Nephron progenitor cell (in vitro differentiated cells): ENCODE results near the gene ACAD9.
A peak's percentile ranks its signal among the peaks of the same experiment; 100 is the strongest.
"Not testable (repeated sequence)": the region's sequence is repeated elsewhere in the genome, so short reads cannot be mapped to it uniquely, and the experiment has no call there.

Source experiments
- DNase-seq: peaks from one replicate; pipeline ENCODE4 v3.0.0; 2021
- H3K27ac Mint-ChIP-seq: 2 replicates; pipeline ENCODE4 v1.8.0; 2021; ENCODE audit warnings: mild to moderate bottlenecking, moderate library complexity, mixed read lengths
- H3K27me3 Mint-ChIP-seq: 2 replicates; pipeline ENCODE4 v1.8.0; 2021; ENCODE audit warnings: mild to moderate bottlenecking, low read depth, mixed read lengths; ENCODE audit not compliant: poor library complexity
- H3K36me3 Mint-ChIP-seq: 2 replicates; pipeline ENCODE4 v1.8.0; 2021; ENCODE audit warnings: low read depth, mixed read lengths
- H3K4me1 Mint-ChIP-seq: 2 replicates; pipeline ENCODE4 v1.8.0; 2021; ENCODE audit warnings: mixed read lengths
- H3K4me3 Mint-ChIP-seq: 2 replicates; pipeline ENCODE4 v1.8.0; 2021; ENCODE audit warnings: mild to moderate bottlenecking, moderate library complexity, mixed read lengths
- H3K9me3 Mint-ChIP-seq: 2 replicates; pipeline ENCODE4 v1.8.0; 2021; ENCODE audit warnings: mild to moderate bottlenecking, moderate library complexity, mixed read lengths
- CTCF ChIP-seq: fragments of 200-600 bp; sonication (generic); IDR thresholded peaks from 2 replicates; pipeline ENCODE4 v1.5.0; 2021; ENCODE audit warnings: antibody characterized with exemption

Gene ACAD9

GRCh38 chr3:128879125-128879969, at the start of gene ACAD9:
Gene ACAD9, plus strand, starts transcription at chr3:128879620. Its CDS starts 72 bp downstream, at chr3:128879692.
- peak within 1 kb of the TSS; percentile 93 for H3K4me3 Mint-ChIP-seq
- no peaks in the 10 kb centered on the region for H3K9me3 Mint-ChIP-seq
- peaks cover 10% of the 10 kb centered on the region for H3K27me3 Mint-ChIP-seq
- peaks cover 69% of the 10 kb centered on the region for H3K4me1 Mint-ChIP-seq
- DNase-seq = peak; percentile 97
- H3K27ac Mint-ChIP-seq = peak within 1 kb of the TSS; percentile 98
- peaks cover 14% of the 10 kb centered on the region for H3K36me3 Mint-ChIP-seq
- no peak for TF ChIP-seq CTCF

GRCh38 chr3:128829925-128830625, 49.3 kb upstream of the ACAD9 start:
- H3K36me3 Mint-ChIP-seq, H3K27ac Mint-ChIP-seq, DNase-seq, H3K27me3 Mint-ChIP-seq, H3K9me3 Mint-ChIP-seq, H3K4me1 Mint-ChIP-seq, H3K4me3 Mint-ChIP-seq: not testable (repeated sequence)

GRCh38 chr3:128830762-128831161, 48.7 kb upstream of the ACAD9 start:
- H3K4me3 Mint-ChIP-seq, H3K27me3 Mint-ChIP-seq, H3K27ac Mint-ChIP-seq, DNase-seq, H3K4me1 Mint-ChIP-seq, H3K36me3 Mint-ChIP-seq, H3K9me3 Mint-ChIP-seq: not testable (repeated sequence)

- H3K27ac Mint-ChIP-seq, DNase-seq, H3K4me1 Mint-ChIP-seq, H3K4me3 Mint-ChIP-seq, H3K36me3 Mint-ChIP-seq, H3K27me3 Mint-ChIP-seq, H3K9me3 Mint-ChIP-seq: not testable (repeated sequence)
Measured at GRCh38 chr3:128832979-128833378, 46.4 kb upstream of the ACAD9 start.

- TF ChIP-seq CTCF = no peak
- H3K9me3 Mint-ChIP-seq = no peaks in the 10 kb centered on the region
- no peaks in the 10 kb centered on the region for H3K36me3 Mint-ChIP-seq
- H3K27ac Mint-ChIP-seq = no peak overlapping the region
- H3K4me3 Mint-ChIP-seq = no peak overlapping the region
- no peaks in the 10 kb centered on the region for H3K4me1 Mint-ChIP-seq
- DNase-seq = no peak
- peaks cover 2% of the 10 kb centered on the region for H3K27me3 Mint-ChIP-seq
Measured at GRCh38 chr3:128835096-128835495, 44.3 kb upstream of the ACAD9 start.

GRCh38 chr3:128841926-128842920, 37.2 kb upstream of the ACAD9 start:
- no peak for TF ChIP-seq CTCF
- Mint-ChIP-seq H3K36me3 (peaks cover 6% of the 10 kb centered on the region), H3K27me3 (peaks cover 13% of the 10 kb centered on the region), H3K27ac (no peak overlapping the region), H3K9me3 (peaks cover 8% of the 10 kb centered on the region), H3K4me1 (peaks cover 15% of the 10 kb centered on the region), H3K4me3 (no peak overlapping the region)
- no peak for DNase-seq

GRCh38 chr3:128844502-128844901, 34.9 kb upstream of the ACAD9 start:
- DNase-seq = no peak
- Mint-ChIP-seq H3K36me3 (peaks cover 6% of the 10 kb centered on the region), H3K4me1 (peaks cover 15% of the 10 kb centered on the region), H3K4me3 (no peak overlapping the region), H3K9me3 (peaks cover 8% of the 10 kb centered on the region), H3K27ac (no peak overlapping the region), H3K27me3 (peaks cover 13% of the 10 kb centered on the region)
- no peak for TF ChIP-seq CTCF
